ENCODE data around the gene PPP2CA.

- TF ChIP-seq CTCF (IDR thresholded peaks at IDR 0.05) (no peak), POLR2A (IDR thresholded peaks at IDR 0.05; ENCODE audit: low read depth) (no peak)
Observed at GRCh38 chr5:134204575-134204974, 21.3 kb downstream of the PPP2CA start.
